GM21576 (cell line): ENCODE data around the gene NME8.

Source experiments
- ATAC-seq: cut with Tn5 transposase; IDR thresholded peaks from one replicate; pipeline ENCODE4 v1.9.1; 2021; ENCODE audit warnings: mild to moderate bottlenecking, moderate library complexity; ENCODE audit not compliant: unreplicated experiment

NME8 gene

DNA sequence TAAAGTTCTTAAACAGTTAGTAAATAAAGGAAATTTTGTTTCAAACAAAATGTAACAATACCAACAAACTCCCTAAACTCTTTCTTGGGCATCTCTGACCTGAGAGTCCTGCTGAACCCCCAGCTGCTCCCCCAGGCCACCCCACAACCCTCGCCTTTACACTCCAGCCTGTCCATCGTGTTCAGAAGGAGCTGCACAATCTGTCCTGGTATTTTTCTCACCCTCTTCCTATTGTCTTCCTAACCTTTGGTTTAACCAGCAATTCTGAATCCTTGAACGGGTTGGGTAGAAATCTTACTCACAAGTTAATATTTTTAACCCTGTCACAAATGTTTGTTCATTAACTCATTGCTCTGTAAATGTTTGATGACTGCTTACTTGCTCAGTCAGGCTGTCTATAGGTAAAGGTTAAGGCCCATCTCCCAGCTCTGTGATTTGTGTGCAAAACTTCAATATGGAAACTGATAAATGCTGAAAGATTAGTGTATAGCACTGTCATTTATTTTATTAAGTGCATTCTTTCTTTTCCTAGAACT, 51.4 kb downstream of the NME8 start:
- no peak for ATAC-seq

GRCh38 chr7:37901236-37901827, 52.9 kb downstream of the NME8 start:
- no peak for ATAC-seq

DNA sequence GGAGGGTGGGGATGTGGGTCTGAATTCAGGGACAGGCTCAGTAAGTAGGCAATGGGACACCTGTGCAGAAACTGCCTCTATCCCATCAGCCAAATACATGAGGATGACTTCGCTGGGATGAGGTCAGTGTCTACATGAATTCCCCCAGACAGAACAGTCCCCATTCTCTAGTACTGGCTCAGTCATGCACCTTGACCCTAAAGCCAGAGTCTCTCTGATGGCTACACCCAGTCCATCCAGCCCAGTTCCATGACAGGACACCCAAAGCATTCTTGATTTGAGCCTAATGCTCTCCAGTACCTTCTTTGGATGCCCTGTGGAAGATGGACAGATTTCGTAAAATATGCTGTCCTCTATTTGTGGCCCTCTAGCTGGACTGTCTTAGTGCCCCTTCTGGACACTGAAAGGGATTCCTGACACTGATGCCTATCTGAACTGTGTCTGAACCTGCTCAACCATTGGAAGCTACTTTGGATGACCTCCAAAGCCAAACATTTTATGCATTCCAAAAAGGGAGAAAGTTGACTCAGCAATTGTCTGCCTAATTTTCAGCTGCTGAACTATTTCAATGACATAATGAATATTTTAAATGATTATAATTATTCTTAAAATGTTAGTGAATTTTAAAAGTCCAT, 53.6 kb downstream of the NME8 start:
- ATAC-seq = no peak

DNA sequence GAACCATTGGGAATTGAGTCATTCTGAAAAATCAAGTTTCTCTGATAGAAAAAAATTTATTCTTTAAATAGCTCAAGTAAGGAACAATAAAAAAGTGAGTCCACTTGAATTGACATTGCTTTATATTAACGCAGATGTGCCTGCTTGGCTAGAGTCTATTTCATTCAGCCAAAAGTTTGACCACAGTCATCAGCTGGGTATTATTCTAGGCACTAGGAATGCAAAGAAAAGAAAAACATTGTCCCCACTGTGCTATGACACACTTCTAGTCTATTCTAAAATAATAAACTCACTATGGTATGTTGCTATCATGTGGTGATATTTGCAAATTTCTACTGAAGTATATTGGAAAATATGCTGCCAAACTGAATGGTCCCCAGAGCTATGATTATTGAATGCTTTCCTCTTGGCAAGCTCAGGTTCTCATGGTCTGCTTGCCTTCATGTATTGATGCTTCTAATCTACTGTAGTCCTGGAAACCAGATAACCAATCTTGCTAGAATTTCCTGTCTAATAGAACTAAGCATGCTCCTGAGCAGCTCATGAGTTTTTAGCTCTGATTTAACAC, 59.9 kb downstream of the NME8 start:
- ATAC-seq = no peak

GRCh38 chr7:37912756-37913155, 64.4 kb downstream of the NME8 start:
- no peak for ATAC-seq

DNA sequence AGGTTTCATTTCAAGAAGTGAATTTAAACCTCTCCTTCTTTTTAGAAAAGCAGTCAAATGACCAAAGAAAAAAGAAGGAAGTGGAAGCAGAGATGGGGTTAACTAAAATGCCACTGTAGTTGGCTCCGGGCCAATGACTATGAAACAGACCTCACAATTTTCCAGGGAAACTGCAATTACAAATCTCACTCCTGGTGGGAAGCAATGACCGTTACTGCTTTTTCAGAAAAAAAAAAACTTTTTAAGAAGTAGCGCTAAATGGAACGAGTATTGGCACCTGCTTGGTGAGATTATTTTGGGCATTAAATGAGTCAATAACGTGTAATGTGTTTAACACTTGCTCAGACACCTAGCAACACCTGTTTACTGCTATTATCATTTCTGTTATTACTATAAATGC, 67.0 kb downstream of the NME8 start:
- ATAC-seq = no peak

DNA sequence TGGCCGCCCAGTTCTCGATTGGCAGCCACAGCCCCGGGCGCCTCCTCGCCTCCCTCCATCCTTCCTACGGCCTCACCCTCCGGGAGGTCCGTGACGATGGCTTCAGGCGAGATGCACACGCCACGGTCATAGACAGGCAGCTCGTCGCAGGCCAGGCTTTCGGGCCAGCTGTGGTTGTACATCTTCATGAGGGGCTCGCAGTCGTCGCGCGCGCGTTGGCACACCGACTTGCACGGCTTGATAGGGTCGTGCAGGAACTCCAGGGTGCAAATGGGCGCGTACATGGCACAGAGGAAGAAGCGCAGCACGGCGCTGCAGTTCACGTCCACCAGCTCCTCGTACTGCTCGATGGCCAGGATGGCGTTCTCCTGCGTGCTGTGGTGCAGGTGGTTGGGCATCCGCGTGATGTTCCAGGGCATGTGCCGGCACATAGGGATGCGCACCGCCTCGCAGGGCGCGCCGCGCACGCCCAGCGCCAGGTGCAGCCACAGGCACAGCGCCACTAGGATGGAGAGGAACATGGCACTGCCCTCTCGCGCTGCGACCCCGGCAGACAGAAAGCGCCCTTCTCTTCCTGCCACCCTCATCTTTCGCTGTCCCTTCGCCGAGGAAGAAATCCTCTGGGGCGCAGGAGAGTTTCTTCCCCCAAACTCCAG, 67.7 kb downstream of the NME8 start:
- no peak for ATAC-seq

DNA sequence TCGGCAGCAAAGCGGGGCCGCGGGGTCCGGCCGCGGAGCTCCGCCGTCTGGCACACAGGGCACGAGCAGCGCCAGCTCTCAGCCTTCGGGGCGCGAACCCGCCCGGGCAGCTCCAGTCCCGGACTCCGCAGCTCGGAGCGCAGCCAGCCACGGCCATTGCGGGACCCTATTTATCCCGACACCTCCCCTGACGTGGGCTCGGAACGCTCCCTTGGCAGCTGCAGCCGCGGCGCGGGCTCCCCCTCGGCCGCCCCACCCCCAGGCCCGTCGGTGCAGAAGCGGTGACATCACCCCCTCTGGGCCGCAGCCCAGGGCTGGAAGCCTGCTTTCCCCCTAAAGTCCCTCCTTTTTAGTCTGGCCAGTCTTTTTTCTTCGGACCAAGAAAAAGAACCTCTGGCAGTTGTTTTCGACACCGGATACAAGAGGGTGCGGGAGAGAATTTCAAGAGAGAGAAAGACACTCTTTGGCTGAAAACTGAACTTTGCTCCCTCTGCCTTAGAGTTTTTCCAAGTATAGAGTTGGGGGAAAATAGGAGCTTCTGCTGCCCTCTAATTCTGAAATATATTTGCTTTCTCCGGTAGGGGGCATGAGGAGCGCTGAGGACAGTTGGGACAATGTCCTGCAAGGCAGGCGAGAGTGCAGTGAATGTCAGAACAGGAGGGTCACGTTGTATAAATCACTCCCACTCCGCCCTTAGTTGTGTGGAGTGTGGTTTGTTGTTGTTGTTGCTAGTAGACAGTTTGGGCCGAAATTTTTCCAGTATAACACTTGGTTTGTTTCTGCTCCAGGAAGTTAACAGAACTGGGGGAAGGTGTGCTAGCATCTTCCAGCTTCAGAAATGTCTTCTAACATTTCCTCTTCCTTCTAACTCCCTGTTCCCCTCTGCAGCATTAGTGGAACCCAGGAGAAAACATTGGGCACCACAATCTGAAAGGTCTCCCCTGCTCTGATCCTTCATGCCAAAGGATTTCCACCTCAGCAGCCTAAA, 68.6 kb downstream of the NME8 start, which contains the start of gene SFRP4:
Gene SFRP4, minus strand, starts transcription at position 145 of the 988 bp plus-strand sequence. CDS start 280 bp downstream, outside the sequence.
- ATAC-seq = peak; percentile 36

GRCh38 chr7:37918526-37918925, 70.1 kb downstream of the NME8 start:
- no peak for ATAC-seq

DNA sequence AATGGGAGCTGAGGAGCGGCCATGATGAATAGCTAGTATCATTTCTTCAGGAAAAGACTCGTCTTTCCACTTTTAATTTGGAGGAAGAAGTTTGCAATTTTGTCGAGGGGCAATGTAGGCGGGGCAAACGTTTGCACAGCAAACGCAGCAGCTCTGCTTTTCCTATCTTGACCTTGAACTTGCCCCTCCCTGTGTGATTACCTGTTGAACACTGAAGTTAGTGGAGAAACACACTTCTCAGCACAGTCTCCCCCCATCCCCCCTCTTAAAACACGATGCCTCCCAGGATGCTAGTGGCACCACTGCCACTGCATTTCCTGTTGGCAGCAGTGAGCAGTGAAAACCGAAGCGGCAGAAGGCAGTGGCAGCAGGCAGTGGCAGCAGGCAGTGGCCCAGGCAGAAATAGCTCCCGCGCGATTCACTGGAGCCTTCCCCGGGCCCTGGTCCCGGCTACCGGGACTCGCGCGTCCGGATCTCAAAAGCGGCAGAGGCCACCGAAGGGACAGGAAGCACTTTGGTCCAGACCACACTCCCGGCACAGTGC, 72.0 kb downstream of the NME8 start, which contains the start of gene EPDR1:
Gene EPDR1, plus strand, starts transcription at position 336 of the 544 bp plus-strand sequence. CDS start 300 bp downstream, outside the sequence.
- ATAC-seq = peak; percentile 54

DNA sequence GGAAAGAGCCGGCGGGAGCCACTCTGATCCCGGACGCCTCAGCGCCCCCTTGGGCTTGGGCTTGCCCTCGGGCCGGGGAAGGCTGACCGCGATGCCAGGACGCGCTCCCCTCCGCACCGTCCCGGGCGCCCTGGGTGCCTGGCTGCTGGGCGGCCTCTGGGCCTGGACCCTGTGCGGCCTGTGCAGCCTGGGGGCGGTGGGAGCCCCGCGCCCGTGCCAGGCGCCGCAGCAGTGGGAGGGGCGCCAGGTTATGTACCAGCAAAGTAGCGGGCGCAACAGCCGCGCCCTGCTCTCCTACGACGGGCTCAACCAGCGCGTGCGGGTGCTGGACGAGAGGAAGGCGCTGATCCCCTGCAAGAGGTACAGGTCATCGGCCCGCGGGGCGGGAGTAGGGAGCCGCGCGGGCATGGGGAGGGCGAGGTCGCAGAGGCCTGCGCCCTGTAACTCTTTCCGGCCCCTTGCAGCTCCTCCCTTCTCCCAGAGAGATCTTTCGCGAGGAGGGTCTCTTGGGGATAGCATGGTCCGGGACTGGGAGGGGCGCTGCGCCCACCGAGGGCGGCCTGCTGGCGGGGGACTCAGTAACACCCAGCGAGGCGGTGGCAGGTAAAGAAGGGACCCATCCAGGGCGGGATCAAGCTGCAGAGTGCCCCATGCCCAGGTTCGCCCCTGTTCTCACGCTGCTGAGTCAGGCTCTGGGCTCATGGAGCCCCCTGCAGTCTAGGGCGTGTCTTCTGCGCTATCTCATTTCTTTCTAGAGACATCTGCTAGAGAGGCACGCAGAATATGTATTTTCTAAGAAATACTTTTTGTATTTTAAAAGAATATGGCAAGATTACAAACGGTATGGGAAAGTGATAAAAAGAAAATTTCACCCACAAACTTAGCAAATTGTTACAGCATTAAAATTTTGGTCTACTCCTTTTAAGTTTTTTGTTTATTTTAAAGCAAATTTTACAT, 72.7 kb downstream of the NME8 start:
- ATAC-seq = peak; percentile 60

DNA sequence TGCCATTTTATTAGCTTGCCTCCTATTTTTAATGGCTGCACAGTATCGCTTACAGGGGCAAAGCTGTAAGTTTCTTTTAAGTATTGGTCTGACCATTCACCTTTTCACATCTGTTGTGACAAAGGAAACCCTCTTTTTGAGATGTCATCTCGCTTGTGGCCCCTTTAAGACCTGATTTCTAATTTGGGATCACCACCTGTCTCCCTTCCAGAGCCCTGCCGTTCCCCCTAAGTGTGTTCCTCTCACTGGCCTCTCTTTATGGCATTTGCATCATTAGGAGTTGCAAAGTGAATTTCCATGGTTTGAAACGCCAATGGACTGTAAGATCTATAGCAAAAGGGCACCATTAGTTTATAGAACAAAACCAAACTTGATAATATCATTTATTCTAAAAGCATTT, 73.5 kb downstream of the NME8 start:
- no peak for ATAC-seq

- no peak for ATAC-seq
Measured at GRCh38 chr7:37923996-37924395, 75.6 kb downstream of the NME8 start.

- ATAC-seq = no peak
Measured at GRCh38 chr7:37924491-37925041, 76.2 kb downstream of the NME8 start.

- ATAC-seq = no peak
Measured at GRCh38 chr7:37925620-37926019, 77.2 kb downstream of the NME8 start.

- ATAC-seq = no peak
Measured at GRCh38 chr7:37927773-37928444, 79.5 kb downstream of the NME8 start.

- ATAC-seq = no peak
Measured at GRCh38 chr7:37928878-37929277, 80.5 kb downstream of the NME8 start.
